ENCODE data around the gene DMPK.

DNA sequence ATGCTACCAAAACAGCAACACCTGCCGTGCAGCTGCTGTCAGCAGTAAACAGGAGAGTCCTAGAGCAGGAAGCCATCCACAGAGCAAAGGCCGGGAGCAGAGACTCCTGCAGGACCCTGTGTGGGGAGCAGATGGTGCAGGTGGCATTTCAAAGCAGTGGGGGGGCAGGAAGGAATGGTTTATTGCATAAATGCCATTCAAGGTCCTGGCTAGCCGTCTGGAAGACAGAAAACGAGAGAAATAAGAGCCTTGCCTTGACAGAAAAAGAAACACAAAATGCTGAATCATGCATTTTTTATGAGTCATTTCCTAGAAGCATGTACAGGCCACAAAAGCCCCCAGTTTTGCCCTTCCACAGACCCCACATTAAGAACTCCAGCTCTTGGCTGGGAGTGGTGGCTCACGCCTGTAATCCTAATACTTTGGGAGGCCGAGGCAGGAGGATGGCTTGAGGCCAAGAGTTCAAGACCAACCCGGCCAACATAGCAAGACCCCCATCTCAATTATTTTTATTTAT lies 27.4 kb upstream of the DMPK start:
- TF ChIP-seq, protein P1, sequence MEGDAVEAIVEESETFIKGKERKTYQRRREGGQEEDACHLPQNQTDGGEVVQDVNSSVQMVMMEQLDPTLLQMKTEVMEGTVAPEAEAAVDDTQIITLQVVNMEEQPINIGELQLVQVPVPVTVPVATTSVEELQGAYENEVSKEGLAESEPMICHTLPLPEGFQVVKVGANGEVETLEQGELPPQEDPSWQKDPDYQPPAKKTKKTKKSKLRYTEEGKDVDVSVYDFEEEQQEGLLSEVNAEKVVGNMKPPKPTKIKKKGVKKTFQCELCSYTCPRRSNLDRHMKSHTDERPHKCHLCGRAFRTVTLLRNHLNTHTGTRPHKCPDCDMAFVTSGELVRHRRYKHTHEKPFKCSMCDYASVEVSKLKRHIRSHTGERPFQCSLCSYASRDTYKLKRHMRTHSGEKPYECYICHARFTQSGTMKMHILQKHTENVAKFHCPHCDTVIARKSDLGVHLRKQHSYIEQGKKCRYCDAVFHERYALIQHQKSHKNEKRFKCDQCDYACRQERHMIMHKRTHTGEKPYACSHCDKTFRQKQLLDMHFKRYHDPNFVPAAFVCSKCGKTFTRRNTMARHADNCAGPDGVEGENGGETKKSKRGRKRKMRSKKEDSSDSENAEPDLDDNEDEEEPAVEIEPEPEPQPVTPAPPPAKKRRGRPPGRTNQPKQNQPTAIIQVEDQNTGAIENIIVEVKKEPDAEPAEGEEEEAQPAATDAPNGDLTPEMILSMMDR (IDR thresholded peaks at IDR 0.05; ENCODE audit: low read depth, low read length) = no peak
- no peak for TF ChIP-seq EZH2phosphoT487 (IDR thresholded peaks at IDR 0.05; ENCODE audit: low read depth)
